LHCN-M2 (cell line): ENCODE measurements around the gene NR3C1. TPM values are rescaled to one million over a fixed set of nuclear protein-coding genes. Genes with fewer than 3 reads are reported as not detected.

Experiments
- DNase-seq: peaks from one replicate; pipeline ENCODE4 v3.0.0-alpha.2; 2012; ENCODE audit warnings: low read depth
- total RNA-seq: library from RNA; depleted of rRNA; stranded (reverse); fragments of >200 nt; gene quantifications from 2 replicates; pipeline ENCODE4 v1.2.3, GENCODE V29; 2014

NR3C1 gene
- total RNA-seq, 1 experiment from 2014 or later, result 47.1 TPM

DNA sequence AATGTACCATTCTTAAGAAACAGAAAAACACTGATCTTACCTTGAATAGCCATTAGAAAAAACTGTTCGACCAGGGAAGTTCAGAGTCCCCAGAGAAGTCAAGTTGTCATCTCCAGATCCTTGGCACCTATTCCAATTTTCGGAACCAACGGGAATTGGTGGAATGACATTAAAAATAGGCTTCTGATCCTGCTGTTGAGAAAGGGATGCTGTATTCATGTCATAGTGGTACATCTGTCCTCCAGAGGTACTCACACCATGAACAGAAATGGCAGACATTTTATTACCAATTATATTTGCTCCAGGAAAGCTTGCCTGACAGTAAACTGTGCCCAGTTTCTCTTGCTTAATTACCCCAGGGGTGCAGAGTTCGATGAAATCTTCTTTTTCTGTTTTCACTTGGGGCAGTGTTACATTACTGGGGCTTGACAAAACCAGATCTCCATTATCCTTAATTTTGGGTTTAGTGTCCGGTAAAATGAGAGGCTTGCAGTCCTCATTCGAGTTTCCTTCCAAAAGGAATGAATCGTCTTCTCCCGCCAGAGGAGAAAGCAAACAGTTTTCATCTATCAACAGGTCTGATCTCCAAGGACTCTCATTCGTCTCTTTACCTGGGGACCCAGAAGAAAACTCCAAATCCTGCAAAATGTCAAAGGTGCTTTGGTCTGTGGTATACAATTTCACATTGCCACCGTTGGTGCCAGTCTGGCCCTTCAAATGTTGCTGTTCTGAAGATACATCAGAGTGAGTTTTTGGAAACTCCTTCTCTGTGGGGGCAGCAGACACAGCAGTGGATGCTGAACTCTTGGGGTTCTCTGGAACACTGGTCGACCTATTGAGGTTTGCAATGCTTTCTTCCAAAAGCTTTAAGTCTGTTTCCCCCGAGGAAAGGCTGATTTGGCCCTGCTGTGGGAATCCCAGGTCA, 3.6 kb downstream of the NR3C1 start:
- DNase-seq, result no peak

DNA sequence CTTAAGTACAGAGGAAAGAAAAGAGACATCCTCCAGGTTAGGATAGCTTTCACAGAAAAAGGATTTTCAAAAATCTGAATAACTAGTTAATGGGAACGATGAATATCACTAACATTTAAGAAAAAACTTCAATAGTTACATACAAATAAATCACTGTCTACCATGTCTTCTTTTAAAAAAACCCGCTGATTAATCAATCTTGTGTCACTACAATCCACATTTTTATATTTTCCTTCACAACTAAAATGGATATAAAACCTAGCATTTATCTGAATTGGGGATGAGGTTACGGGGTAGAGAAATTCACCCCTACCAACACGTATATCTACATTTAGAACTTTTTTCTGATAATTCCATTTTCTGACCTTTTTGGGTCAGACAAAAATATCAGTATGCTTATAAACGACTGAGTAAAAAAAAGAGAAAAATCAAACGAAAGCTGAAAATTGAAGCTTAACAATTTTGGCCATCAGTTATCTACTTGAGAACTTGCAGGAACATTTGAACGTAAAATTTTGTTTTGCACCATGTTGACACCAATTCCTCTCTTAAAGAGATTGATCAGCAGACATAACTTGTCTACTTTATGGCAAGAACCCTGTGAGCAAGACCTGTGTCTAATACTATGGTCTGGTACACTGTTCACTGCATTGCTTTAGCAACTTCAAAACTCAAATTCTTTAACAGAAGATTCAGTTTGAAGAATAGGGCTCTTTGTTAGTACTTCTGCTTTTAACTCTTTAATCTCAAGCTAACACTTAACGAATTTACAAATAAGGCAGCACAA, 4.8 kb downstream of the NR3C1 start:
- no peak for DNase-seq

DNA sequence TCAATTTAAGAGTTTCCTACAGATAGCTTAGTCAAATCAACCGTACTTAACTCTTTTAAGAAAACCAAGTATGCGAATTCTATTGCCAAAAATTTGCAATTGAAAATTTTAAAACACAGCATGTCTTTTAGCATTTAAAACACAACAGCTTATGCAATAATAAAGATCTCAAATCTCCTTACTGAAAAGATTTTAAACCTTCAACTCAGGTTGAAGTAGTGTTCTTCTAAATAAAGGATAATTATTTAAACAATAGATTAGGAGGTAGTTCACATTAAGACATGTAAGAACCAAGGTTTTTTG, 5.5 kb downstream of the NR3C1 start:
- no peak for DNase-seq

DNA sequence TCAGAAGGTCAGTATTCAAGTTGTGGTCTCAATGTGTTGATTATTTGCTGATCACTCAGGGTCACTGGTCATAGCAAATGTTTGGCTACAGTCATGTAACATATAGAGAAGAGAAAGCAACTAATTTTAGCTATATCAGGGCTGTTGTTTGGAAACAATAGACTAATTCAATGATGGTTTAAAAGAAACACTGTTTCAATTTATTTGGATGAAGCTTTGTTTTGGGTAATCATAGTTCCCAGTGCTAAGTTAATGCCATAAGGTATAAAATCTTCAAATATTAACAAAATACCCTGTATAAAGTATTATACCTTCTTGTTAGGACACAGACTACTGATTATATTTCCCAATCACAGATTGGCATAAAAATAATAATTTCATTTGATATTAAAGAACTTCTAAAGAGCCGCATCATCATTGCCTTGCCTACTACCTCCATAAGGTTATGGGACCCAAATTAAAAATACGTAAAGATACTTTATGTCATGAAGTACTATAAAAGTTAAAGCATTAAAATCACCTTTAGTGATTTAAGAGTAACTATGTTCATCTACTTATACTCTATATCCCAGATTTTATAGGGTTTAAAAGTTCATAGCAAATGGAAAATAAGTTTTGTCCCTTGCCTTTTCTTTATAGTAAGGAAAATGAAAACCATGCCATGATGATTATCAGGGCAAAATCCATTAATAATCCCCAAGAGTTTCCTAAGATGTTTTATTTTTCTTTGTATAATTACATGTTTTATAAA, 6.0 kb downstream of the NR3C1 start:
- DNase-seq, result no peak

DNA sequence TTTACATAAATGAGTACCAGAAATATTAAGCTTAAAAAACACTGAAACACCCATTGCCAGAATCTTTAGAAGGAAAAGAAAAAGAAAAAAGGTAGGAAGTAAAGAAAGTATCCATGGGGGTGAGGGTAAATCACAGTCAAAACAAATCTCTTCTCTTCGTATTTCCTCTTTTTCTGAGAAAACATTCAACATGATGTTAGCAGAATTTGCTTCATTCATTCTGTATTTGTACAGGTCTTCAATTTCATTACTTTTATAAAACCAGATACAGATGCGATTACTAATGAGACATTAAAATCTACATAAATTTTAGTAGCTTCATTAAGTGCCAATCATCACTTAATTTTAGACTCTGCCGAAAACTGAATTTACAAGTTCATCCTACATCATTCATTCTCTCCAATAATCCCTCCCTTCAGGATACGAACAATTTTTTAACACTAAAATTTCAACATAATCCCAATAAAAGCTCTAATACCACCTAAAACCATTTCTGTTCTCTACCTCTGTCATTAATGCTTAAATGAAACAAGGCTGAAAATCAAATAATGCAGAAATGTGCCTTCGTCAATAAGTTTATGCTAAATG, 7.0 kb downstream of the NR3C1 start:
- DNase-seq, result no peak

DNA sequence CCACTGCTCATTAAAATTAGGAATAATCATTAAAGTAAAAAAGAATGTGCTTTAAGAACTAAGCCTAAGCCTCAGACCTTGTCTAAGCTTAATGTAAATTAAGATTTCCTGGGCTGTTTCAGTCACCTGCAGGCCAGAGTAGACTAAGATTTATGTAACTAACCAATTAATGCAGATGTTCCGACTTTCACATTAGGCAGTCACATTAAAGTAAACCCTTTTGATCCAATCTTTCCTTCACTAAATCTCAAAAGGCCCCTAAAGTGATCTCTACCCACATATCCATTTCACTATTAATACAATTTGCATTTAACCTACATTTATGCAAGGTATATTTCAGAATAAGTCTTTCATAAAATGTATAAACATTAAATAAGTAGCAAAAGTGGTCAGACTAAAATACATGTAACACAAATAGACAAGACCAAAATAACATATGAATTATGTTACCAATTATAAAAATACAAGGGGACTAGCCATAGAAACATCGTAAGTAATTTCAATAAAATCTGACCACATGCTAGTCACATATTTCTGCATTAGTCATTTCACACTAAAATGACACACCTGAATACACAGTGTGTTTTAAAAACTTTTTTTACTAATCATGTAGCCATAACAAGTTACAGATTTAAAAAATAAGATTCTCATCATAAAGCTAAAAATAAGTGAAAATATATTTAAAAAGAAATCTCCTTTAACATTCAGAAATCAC, 7.7 kb downstream of the NR3C1 start:
- no peak for DNase-seq

DNA sequence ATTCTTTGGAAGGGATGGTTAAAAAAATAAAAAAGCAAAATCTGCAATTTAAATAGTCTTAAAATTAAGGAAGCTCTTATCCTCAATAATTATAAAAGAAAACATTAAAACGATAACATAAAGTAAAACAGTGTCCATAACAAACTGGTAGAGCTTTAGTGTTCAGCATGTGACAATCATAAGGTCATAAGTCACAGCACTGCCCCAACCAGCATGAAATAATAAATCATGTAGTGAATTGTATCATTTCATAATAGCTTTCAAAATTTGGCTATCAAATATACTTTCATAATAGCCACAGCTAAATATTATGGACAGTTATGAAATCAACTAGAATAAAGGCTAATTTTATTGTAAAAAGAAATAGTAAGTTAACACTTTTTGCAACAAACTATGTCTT, 10.0 kb downstream of the NR3C1 start:
- DNase-seq, result no peak

DNA sequence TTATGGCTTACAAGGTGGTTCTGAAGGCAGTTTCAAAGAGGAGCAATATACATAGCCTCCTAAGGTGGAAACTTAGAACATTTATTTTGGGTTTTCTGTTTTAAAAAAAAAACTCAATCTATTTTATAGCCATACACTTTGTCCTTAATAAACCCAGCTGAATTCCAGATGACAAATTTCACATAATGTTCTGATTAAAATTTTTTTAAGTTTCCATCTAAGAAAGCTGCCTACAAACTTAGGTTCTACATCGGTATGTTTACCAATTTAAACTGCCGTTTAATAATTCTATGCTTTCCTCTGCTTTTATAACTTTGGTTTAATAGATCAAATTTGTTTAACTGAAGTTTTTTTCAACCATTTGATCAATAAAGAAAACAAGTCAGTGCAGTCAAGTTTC, 12.5 kb downstream of the NR3C1 start:
- no peak for DNase-seq

DNA sequence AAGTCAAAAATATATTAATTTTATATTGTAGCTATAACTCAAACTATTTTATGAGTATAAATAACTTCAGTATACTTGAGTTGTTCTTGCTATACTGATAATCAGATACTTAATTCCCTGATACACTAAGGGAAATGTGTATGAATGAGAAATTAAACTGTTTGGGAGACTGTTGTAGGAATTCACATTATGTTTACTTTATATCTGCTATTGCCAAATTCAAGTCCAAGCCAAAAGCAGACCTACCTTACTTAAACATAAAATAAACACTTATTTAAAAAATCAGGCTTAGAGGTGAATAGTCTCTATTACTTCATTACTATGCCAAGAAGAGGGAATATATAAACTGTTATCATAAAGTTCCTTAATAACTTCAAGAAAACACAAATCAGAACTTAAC, 13.2 kb downstream of the NR3C1 start:
- no peak for DNase-seq

DNA sequence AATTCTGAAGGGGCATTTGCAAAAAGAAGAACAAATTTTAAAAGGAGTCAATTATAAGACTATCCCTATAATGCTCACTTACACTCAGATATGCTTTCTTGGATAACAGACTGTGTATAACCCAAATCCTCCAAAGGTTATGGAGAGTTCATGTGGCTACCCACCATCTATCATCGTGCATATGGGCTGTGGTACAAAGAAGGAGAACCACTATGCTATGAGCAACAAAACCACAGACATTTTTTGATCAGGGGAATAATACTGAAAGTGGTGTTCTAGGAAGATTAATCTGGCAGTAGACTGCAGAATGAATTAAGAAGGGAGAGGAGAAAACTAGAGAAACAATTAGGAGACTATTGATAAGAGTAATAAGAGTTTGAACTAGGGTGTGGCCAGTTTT, 16.8 kb downstream of the NR3C1 start:
- DNase-seq, result peak; percentile 84

DNA sequence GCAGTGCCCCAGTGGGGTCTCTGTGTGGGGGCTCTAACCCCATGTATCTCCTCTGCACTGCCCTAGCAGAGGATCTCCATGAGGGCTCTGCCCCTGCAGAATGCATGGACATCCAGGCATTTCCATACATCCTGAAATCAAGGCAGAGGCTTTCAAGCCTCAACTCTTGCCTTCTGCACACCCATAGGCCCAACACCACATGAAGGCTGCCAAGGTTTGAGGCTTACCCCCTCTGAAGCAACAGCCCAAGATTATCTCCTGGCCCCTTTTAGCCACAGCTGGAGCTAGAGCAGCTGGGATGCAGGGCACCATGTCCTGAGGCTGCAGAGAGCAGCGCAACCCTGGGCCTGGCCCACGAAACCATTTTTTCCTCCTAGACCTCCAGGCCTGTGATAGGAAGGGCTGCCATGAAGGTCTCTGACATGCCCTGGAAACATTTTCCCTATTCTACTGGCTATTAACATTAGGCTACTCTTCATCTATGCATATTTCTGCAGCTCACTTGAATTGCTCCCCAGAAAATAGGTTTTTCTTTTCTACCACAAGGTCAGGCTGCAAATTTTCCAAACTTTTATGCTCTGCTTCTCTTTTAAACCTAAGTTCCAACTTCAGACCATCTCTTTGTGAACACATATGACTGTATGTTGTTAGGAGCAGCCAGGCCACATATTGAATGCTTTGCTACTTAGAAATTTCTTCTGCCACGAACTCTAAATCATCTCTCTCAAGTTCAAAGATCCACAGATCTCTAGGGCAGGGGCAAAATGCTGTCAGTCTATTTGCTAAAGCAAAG, 18.4 kb downstream of the NR3C1 start:
- no peak for DNase-seq

DNA sequence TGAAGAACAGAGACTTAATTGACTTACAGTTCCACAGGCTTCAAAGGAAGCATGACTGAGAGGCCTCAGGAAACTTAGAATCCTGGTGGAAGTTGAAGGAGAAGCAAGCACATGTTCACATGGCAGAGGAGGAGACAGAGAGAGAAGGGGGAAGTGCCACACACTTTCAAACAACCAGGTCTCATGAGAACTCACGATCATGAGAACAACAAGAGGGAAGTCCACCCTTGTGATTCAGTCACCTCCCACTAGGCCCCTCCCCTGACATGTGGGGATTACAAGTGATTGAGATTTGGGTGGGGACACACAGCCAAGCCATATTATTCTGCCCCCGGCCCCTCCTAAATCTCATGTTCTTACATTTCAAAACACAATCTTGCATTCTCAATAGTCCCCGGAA, 19.5 kb downstream of the NR3C1 start:
- DNase-seq, result no peak

DNA sequence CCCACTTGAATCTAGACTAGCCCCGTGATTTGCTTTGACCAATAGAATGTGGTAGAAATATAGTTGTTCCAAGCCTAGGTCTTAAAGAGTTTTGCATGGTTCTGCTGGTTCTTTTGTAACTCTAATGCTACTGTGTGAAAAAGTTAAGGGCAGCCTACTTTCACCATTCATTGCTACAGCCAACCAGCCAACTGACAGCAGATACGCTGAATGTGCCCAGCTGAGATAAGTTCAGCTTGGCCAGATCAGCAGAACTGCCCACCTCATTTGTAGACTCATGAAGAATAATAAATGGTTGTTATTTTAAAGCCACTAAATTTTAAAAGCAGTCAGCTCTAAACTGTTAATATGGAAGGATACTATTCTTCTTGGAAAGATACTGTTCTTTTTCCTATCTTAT, 23.9 kb downstream of the NR3C1 start:
- DNase-seq, result no peak

DNA sequence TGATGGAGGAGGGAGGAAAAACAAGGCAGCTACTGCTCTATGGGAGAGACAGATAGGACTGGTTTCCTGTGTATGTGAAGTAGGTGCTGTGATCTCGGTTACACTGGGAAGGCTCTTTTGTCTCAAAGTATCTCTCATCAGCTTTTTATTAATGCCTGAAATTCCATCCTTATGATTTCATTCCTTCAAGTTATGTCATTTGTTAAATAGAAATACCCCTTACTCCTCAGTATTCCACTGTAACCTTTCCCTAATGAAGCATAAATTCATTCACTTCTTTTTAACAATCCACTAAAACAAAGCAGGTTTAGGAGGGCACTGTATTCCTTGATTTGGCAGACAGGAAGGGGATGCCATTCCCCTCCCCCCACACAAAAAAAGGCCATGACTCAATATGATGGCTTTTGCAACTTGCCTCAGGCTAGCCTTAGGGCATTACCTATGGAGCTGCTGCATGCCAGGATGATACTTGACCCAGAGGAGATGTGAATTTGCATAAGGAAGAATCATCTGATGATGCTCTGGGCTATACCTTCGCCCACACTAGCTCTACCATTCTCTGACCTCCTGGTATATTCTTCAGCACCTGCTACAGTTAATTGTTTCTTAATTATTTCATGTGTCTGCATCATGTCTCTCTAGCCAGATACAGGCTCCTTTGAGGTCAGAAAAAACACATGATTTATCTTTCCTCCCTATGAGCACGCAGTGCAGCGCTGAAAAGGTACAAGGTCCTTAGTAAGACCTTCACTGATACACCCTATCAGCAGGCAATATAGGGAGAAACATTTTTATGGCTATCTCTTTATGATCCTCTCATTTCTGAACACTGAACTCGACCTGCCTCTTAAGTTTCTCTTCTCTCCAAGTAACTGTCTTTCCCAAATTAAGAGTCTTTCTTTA, 26.3 kb downstream of the NR3C1 start:
- no peak for DNase-seq

DNA sequence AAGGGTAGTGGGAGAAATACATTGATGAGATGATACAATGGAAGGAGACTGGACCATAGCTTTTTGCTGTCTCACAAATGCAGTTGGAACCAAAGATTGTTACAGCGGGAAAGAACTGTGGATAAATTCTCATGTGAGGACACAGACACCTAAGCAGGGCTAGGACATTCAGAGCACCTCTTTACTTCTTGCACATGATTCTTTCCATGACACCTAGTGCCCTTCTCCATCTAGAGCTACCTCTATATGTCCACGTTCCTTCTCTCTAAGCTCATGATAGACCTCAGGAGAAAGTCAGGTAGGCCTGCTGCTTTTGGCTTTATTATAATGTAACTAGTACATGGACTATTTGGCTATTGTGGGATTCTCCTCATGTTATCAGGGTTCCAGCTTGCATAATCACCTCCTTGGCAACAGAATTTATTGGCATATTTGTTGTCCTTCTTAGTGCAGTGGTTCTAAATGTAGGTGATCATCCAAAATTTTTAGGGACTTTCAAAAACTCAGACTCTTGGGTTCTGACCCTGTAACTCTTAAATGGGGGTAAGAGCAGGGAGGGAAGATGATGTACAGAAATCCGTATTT, 27.2 kb downstream of the NR3C1 start:
- DNase-seq, result no peak

DNA sequence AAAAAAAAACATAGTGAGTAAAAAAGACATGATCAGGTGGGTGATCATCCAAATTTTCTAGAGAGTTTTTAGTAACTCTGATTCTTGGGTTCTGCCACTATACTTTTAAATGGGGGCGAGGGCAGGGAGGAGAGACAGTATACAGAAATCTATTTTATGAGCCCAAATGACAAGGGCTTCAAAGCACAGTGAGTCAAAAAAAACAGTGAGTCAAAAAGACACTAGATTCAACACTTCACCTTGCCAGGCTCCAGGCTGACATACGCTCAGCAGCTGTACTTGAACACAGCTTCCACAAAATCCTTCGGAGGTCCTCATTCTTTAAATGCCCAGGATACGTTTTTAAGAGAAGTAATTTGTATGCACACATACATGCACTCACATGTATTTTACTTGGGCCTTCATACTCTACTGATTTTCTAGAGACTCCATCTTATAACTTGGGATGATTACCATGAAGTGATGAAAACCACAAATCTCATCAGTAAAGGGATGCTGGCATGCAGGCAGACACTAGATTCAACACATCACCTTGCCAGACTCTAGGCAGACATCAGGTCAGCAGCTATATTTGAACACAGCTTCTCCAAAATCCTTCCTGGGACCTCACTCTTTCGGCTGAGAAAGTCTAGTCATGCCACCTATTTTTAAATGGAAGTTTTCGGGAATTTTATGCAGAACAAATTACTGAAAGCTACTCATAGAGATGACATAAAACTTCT, 28.8 kb downstream of the NR3C1 start:
- peak; percentile 40 for DNase-seq

DNA sequence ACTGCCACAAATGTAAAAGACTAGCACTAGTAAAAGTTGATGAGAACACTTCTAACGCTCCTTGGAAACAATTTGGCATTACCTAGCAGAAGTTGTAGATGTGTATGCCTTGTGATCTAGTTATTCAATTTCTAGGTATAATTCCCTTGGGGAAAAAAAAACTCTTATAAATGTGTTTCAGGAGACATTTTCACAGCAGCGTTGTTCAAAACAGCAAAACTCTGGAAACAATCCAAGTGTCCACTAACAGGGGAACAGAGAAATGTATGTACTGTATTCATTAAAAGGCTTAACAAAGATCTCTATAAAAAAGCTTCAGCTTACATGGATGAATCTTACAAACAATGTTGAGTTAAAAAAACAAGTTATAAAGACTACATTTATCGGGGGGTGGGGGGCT, 30.4 kb downstream of the NR3C1 start:
- DNase-seq, result no peak

DNA sequence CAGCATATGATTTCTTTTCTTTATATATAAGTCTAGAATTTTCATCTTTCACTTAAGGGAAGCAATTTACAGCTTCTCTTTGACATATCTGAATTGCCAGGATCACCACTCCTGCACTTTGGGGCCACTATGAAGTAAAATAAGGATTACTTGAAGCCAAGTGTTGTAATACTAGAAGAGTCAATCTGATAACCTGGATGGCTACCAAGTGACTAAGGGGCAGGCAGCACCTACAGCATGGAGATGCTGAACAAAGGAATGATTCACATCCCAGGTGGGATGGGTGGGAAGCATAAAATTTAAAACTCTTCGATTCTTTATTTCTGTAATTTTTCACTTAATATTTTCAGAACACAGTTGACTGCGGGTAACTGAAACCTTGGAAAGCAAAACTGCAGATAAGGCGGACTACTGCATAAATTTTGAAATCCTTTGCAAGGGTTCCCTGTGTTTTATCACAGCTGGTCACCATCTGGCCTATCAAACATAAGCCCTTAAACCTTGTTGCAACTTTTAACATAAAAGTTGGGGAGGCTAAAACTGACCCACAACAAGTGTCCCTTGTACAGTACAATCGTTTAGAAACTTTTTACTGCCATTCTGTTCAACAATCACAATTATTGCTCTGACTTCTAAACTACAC, 31.2 kb downstream of the NR3C1 start:
- DNase-seq, result no peak
